Fibroblast of lung (primary cell): ENCODE measurements around the gene STK11IP.

ENCODE experiments used
- CTCF ChIP-seq, 2 donors: IDR thresholded peaks in 1 of 2; conservative IDR thresholded peaks in 1 of 2; 1 replicate in 1 of 2; 2 replicates in 1 of 2; pipeline ENCODE4 v1.5.1; 2011 to 2012; ENCODE audit warnings: low read length in 2 of 2, control low read depth in 1 of 2, inconsistent platforms in 1 of 2, low read depth in 1 of 2, mild to moderate bottlenecking in 1 of 2
- EZH2 ChIP-seq: IDR thresholded peaks from 2 replicates; pipeline ENCODE4 v1.5.1; 2012; ENCODE audit warnings: low read length, control low read depth, mild to moderate bottlenecking; ENCODE audit errors: missing control alignments

GRCh38 chr2:219578811-219579613, 18.6 kb upstream of the STK11IP start:
- TF ChIP-seq CTCF (conservative IDR thresholded peaks at IDR 0.05 in 1 of 2, IDR thresholded peaks at IDR 0.05 in 1 of 2; ENCODE audit: low read depth in 1 of 2, low read length in 2 of 2): no peak
- TF ChIP-seq EZH2: no peak
